DOHH2 (cell line): ENCODE measurements around the gene ICE2.

Source experiments
- H3F3A ChIP-seq: fragments of 200-600 bp; sonication (generic), shearing (Covaris generic); 2 replicates; pipeline ENCODE4 v1.6.0; 2016; ENCODE audit warnings: antibody characterized with exemption, mild to moderate bottlenecking; ENCODE audit not compliant: control insufficient read depth, insufficient read depth
- H3K27ac ChIP-seq: fragments of 200-600 bp; sonication (generic); 2 replicates; pipeline ENCODE4 v1.5.1; 2014; ENCODE audit warnings: low read depth, mild to moderate bottlenecking, low read length, moderate library complexity
- H3K27me3 ChIP-seq: fragments of 200-600 bp; sonication (generic); 2 replicates; pipeline ENCODE4 v1.6.1; 2014; ENCODE audit warnings: mild to moderate bottlenecking, low read length, mixed read lengths; ENCODE audit not compliant: control insufficient read depth
- H3K36me3 ChIP-seq: fragments of 200-600 bp; sonication (generic); 2 replicates; pipeline ENCODE4 v1.6.1; 2014; ENCODE audit warnings: mild to moderate bottlenecking, low read length, moderate library complexity, mixed read lengths; ENCODE audit not compliant: control insufficient read depth
- H3K4me1 ChIP-seq: fragments of 200-600 bp; sonication (generic); 2 replicates; pipeline ENCODE4 v1.6.1; 2014; ENCODE audit warnings: mild to moderate bottlenecking, low read length, mixed read lengths; ENCODE audit not compliant: control insufficient read depth
- H3K4me2 ChIP-seq: fragments of 200-600 bp; sonication (generic); 2 replicates; pipeline ENCODE4 v1.6.0; 2014; ENCODE audit warnings: mild to moderate bottlenecking, low read length, moderate library complexity
- H3K4me3 ChIP-seq: fragments of 200-600 bp; sonication (generic); 2 replicates; pipeline ENCODE4 v1.5.1; 2014; ENCODE audit warnings: mild to moderate bottlenecking, low read length, mixed read lengths
- H3K79me2 ChIP-seq: fragments of 200-600 bp; sonication (generic); 2 replicates; pipeline ENCODE4 v1.6.1; 2014; ENCODE audit warnings: mild to moderate bottlenecking, low read length, mixed read lengths; ENCODE audit not compliant: control insufficient read depth
- H3K9me2 ChIP-seq: fragments of 200-600 bp; sonication (generic); replicated peaks from 2 replicates; pipeline ENCODE4 v1.6.1; 2014; ENCODE audit warnings: mild to moderate bottlenecking, low read length, mixed read lengths; ENCODE audit not compliant: control insufficient read depth
- H3K9me3 ChIP-seq: fragments of 200-600 bp; sonication (generic); 2 replicates; pipeline ENCODE4 v1.6.1; 2014; ENCODE audit warnings: antibody characterized with exemption, low read length, mixed read lengths; ENCODE audit not compliant: control insufficient read depth, insufficient read depth
- H4K20me1 ChIP-seq: fragments of 200-600 bp; sonication (generic); 2 replicates; pipeline ENCODE4 v1.6.0; 2014; ENCODE audit warnings: low read depth, mild to moderate bottlenecking, antibody characterized with exemption, low read length, moderate library complexity; ENCODE audit not compliant: control insufficient read depth, insufficient read depth
- CTCF ChIP-seq: fragments of 200-600 bp; sonication (generic); IDR thresholded peaks from one replicate; pipeline ENCODE4 v1.5.1; 2014; ENCODE audit warnings: antibody characterized with exemption, mild to moderate bottlenecking, low read depth, low read length; ENCODE audit not compliant: poor library complexity, severe bottlenecking
- EZH2phosphoT487 ChIP-seq: fragments of 200-600 bp; sonication (generic); IDR thresholded peaks from 2 replicates; pipeline ENCODE4 v1.6.1; 2017; ENCODE audit warnings: borderline replicate concordance, mild to moderate bottlenecking, antibody characterized with exemption, low read length, moderate library complexity, mixed read lengths

The ICE2 gene

GRCh38 chr15:60496853-60497252, 17.9 kb upstream of the ICE2 start:
- Histone ChIP-seq H3K4me3 (no peak overlapping the region), H3K27me3 (no peaks in the 10 kb centered on the region), H4K20me1 (no peaks in the 10 kb centered on the region), H3K4me2 (no peak overlapping the region), H3K36me3 (no peaks in the 10 kb centered on the region), H3K79me2 (no peaks in the 10 kb centered on the region), H3K9me2 (no peaks in the 10 kb centered on the region), H3K9me3 (no peaks in the 10 kb centered on the region), H3K4me1 (no peaks in the 10 kb centered on the region), H3K27ac (no peak overlapping the region), H3F3A (no peaks in the 10 kb centered on the region)
- no peak for TF ChIP-seq CTCF

- Histone ChIP-seq H3K27me3 (no peaks in the 10 kb centered on the region), H3F3A (no peaks in the 10 kb centered on the region), H3K4me3 (no peak overlapping the region), H3K27ac (no peak overlapping the region), H3K9me2 (no peaks in the 10 kb centered on the region), H3K4me1 (no peaks in the 10 kb centered on the region), H3K79me2 (no peaks in the 10 kb centered on the region), H3K36me3 (no peaks in the 10 kb centered on the region), H3K9me3 (no peaks in the 10 kb centered on the region), H4K20me1 (0 out of 2 replicates have a peak, but pooled peaks cover 3% of the 10 kb centered on the region), H3K4me2 (no peak overlapping the region)
- TF ChIP-seq EZH2phosphoT487 (no peak), CTCF (no peak)
Measured at GRCh38 chr15:60494108-60494507, 15.2 kb upstream of the ICE2 start.

GRCh38 chr15:60493166-60493565, 14.2 kb upstream of the ICE2 start:
- Histone ChIP-seq H3K79me2 (no peaks in the 10 kb centered on the region), H3K27me3 (no peaks in the 10 kb centered on the region), H3F3A (no peaks in the 10 kb centered on the region), H3K9me3 (no peaks in the 10 kb centered on the region), H3K4me2 (no peak overlapping the region), H4K20me1 (0 out of 2 replicates have a peak, but pooled peaks cover 3% of the 10 kb centered on the region), H3K4me1 (no peaks in the 10 kb centered on the region), H3K36me3 (no peaks in the 10 kb centered on the region), H3K27ac (no peak overlapping the region), H3K4me3 (no peak overlapping the region), H3K9me2 (no peaks in the 10 kb centered on the region)
- no peak for TF ChIP-seq CTCF
- no peak for TF ChIP-seq EZH2phosphoT487

- H3K4me2 ChIP-seq, result no peak overlapping the region
- no peak for TF ChIP-seq CTCF
- no peaks in the 10 kb centered on the region for H3K4me1 ChIP-seq
- no peaks in the 10 kb centered on the region for H3K36me3 ChIP-seq
- H3K9me3 ChIP-seq, result no peaks in the 10 kb centered on the region
- no peak overlapping the region for H3K27ac ChIP-seq
- no peak overlapping the region for H3K4me3 ChIP-seq
- H3K79me2 ChIP-seq, result no peaks in the 10 kb centered on the region
- H3F3A ChIP-seq, result no peaks in the 10 kb centered on the region
- 0 out of 2 replicates have a peak, but pooled peaks cover 3% of the 10 kb centered on the region for H4K20me1 ChIP-seq
- no peaks in the 10 kb centered on the region for H3K27me3 ChIP-seq
- no peaks in the 10 kb centered on the region for H3K9me2 ChIP-seq
Measured at GRCh38 chr15:60486742-60487141, 7.8 kb upstream of the ICE2 start.
